ENCODE results near the gene ACP7. TPM values are rescaled to one million over a fixed set of nuclear protein-coding genes. Genes with fewer than 3 reads are reported as not detected.
"Not testable (repeated sequence)": the region's sequence is repeated elsewhere in the genome, so short reads cannot be mapped to it uniquely, and the experiment has no call there.

Gene ACP7, protein sequence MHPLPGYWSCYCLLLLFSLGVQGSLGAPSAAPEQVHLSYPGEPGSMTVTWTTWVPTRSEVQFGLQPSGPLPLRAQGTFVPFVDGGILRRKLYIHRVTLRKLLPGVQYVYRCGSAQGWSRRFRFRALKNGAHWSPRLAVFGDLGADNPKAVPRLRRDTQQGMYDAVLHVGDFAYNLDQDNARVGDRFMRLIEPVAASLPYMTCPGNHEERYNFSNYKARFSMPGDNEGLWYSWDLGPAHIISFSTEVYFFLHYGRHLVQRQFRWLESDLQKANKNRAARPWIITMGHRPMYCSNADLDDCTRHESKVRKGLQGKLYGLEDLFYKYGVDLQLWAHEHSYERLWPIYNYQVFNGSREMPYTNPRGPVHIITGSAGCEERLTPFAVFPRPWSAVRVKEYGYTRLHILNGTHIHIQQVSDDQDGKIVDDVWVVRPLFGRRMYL
- 7.3 TPM for total RNA-seq

- no peak for DNase-seq (ENCODE audit: low spot score)
Observed at GRCh38 chr19:39083983-39084731, at the start of gene ACP7. TSS of gene ACP7 (plus strand) at chr19:39084368. CDS start at chr19:39085270, 902 bp downstream.

- no peak for DNase-seq (ENCODE audit: low spot score)
Observed at GRCh38 chr19:39036581-39036980, 47.6 kb upstream of the ACP7 start.

- no peak for DNase-seq (ENCODE audit: low spot score)
Observed at GRCh38 chr19:39037194-39037593, 47.0 kb upstream of the ACP7 start.

DNA sequence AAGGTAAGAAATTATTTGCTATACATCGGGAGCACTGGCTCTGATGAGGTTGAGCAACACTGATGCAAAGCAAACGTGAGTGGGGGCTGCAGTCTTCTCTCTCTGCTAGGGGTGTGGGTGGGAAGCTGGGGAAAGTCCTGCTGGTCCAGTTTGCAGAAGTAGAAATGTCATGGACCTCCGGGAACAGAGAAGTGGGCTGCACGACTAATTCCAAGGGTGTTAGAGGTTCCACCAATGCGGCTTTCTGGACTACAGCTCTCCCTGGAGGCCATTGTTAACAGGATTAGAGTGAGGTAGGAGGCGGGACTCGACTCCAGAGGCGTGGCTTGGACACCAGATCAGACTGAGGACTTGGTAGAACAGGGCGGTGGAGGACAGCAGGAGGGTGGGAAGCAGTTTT, 46.1 kb upstream of the ACP7 start:
- DNase-seq (ENCODE audit: low spot score), result peak; percentile 45

DNA sequence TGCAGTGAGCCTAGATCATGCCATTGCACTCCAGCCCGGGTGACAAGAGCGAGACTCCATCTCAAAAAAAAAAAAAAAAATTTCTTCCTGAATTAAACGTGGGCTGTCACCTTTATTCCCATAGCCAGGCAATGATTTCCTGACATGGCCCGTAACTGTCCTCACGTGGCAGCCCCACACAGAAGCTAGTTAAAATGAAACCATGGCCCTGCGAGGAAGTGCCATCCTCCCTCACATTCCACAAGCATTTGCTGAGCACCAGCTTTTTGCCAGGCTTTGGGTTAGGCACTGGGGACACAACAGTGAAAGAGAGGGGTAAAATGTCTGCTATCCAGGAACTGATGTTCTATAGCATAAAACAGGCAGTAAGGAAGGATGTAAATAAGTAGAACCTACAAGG, 38.7 kb upstream of the ACP7 start:
- no peak for DNase-seq (ENCODE audit: low spot score)

DNA sequence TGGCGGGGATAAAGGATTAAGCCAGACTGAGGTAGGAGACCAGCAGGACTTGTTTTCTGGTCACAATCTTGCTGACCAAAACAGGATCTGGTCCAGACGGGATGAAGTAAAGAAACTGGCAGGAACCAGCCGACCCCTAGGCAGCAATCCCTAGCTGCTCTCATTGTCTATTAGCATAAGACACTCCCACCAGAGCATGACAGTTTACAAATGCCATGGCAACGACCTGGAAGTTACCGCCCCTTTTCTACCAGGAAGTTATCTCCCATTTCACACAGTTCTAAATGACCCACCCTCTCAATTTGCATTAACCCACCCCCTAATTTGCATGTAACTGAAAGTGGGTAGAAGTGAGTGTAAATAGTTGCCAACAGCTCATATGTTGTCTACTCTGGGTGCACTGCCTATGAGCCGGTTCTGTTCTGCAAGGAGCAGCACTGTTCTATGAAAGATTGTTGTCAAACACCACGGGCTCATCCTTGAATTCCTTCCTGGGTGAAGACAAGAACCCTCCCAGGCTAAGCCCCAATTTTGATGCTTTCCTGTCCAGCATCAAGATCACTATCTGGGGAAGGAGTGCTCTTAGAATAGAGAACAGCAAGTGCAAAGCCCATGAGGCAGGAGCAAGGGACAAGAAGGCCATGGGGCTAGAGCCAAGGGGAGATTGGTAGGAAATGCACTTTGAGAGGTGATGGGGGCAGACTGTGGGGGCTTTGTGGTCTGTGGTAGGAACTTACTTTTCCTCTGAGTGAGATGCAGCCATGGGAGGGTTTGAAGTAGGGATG, 37.9 kb upstream of the ACP7 start:
- DNase-seq (ENCODE audit: low spot score), result peak; percentile 51

- no peak for DNase-seq (ENCODE audit: low spot score)
Observed at GRCh38 chr19:39047073-39047472, 37.1 kb upstream of the ACP7 start.

DNA sequence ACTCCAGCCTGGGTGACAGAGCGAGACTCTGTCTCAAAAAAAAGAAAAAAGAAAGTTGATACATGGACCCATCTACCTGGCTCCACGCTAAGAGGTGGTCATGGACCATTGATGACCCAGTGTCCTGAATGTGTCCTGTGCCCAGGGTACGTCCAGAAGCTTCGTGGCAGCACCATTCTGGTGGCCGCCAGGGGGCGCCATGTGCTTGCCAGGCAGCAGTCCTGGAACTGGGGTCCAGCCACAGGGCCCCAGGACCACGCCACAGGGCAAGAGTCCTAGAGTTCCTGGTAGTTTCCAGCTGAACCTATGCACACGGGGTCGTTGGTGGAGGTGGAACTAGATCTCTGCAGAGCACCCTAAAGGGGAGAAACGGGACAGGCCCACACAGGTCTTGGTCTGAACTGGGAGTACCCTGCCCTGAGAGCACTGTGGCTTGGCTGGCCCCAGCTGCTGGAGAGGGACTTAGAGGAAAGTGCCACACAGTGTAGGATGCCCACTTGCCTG, 31.9 kb upstream of the ACP7 start:
- peak; percentile 64 for DNase-seq (ENCODE audit: low spot score)

DNA sequence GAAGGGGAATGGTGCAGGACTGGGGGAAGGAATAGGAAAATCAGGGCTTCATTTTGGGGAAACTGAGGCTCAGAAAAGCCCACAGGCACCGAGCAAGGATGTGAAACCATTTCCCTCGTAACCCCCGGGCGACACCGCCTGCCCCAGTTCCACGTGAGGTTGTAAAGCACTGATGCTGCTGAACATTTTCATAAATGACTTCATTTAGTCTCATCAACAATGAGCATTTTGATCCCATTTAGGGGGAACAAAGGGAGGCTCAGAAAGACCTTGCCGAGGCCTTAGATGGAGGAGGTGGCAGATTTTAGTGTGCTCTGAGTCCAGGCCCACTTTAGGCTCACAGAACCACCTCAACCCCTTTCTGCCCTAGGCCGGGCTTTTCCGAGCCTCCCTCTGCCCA, 31.3 kb upstream of the ACP7 start:
- DNase-seq (ENCODE audit: low spot score), result no peak

- DNase-seq (ENCODE audit: low spot score), result peak; percentile 91
Observed at GRCh38 chr19:39053276-39054090, 30.7 kb upstream of the ACP7 start.

- no peak for DNase-seq (ENCODE audit: low spot score)
Observed at GRCh38 chr19:39054091-39054470, 30.1 kb upstream of the ACP7 start.

- DNase-seq (ENCODE audit: low spot score), result no peak
Observed at GRCh38 chr19:39057615-39058014, 26.6 kb upstream of the ACP7 start.

DNA sequence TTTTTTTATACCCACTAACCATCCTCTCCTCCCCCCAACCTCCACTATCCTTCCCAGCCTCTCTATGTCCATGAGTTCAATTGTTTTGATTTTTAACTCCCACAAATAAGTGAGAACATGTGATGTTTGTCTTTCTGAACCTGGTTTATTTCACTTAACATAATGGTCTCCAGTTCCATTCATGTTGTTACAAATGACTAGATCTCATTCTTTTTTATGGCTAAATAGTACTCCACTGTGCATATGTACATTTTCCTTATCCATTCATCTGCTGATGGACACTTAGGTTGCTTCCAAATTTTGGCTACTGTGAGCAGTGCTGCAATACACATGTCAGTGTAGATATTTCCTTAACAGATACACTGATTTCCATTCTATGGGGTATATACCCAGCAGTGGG, 24.9 kb upstream of the ACP7 start:
- no peak for DNase-seq (ENCODE audit: low spot score)

DNA sequence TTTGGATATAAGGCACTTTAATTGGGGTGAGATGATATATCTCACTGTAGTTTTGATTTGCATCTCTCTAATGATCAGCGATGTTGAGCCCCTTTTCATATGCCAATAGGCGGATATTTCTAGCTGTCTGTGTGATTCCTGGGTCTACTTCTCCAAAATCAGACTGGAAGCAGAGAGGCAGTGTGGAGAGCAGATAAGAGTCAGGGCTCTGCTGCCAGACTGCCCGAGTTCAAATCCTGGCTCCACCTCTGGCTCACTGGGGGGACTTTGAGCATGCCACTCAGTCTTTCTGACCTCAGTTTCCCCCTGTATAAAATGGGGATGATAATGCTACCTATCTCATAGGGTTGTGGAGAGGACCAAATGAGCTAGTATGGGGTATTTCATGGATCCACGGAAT, 24.0 kb upstream of the ACP7 start:
- DNase-seq (ENCODE audit: low spot score), result no peak

- DNase-seq (ENCODE audit: low spot score), result no peak
Observed at GRCh38 chr19:39064405-39064804, 19.8 kb upstream of the ACP7 start.

DNA sequence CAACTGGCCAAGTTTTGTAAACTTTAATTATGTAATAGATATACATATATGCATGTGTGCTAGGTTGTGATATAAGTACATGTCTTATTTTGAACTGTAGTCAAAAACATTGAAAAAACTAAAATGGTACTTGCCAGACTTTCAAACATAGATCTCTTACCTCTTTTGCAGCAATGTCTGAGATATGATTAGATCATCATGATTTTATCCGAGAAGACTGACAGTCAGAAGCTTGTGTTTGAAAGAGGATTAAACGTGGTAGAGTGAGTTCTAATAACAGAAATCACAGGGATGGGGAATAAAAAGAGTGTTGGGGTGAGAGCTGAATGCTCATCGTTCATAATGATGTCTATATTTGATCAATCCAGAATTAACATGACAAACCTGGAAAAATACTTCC, 18.2 kb upstream of the ACP7 start:
- DNase-seq (ENCODE audit: low spot score), result no peak

DNA sequence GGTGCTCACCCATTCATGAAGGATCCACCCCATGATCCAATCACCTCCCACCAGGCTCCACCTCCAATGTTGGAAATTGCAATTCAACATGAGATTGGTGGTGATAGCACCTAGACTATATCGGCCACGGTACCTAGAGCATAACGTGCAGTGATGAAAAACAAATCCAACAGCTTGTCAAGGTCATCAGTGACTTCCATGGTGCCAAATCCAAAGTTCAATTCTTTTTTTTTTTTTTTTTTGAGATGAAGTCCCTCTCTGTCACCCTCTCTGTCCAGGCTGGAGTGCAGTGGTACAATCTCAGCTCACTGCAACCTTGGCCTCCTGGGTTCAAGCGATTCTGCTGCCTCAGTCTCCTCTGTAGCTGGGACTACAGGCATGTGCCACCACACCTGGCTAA, 17.1 kb upstream of the ACP7 start:
- DNase-seq (ENCODE audit: low spot score), result no peak

DNA sequence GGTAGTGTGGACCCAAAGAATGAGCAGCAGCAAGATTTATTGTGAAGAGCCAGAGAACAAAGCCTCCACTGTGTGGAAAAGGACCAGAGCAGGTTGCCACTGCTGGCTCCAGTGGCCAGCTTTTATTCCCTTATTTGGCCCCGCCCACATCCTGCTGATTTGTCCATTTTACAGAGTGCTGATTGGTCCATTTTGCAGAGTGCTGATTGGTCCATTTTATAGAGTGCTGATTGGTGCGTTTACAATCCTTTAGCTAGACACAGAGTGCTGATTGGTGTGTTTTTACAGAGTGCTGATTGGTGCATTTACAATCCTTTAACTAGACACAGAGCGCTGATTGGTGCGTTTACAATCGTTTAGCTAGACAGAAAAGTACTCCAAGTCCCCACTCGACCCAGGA, 15.9 kb upstream of the ACP7 start:
- not testable (repeated sequence) for DNase-seq (ENCODE audit: low spot score)

DNA sequence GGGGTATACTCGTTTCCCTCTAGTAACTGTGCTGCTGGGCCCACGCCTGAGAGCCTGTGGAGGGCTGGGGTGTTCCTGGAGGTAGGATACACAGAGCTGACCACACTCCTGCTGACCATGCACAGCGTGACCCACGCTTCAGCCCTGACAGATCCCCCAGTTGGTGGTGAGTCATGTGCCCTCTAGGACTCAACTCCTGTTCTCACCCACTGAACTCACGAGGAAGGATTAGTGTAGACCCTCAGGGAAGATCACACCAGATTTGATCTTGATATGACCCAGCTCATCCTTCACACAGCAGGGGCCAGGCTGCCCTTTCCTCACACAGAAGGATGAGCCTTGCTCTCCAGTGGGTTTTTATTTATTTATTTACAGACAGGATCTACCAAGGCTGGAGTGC, 13.3 kb upstream of the ACP7 start:
- DNase-seq (ENCODE audit: low spot score), result no peak

- DNase-seq (ENCODE audit: low spot score), result no peak
Observed at GRCh38 chr19:39074205-39074692, 9.9 kb upstream of the ACP7 start.

- no peak for DNase-seq (ENCODE audit: low spot score)
Observed at GRCh38 chr19:39074942-39075341, 9.2 kb upstream of the ACP7 start.
